GM23338 (cell line): Measurements from ENCODE around the gene TMEM187. TPM values are rescaled to one million over a fixed set of nuclear protein-coding genes. Genes with fewer than 3 reads are reported as not detected.

Experiments
- ATAC-seq: fragments of 200-7000 bp; cut with Tn5 transposase; 3 replicates; pipeline ENCODE4 v1.9.1; 2020
- DNase-seq: peaks from one replicate; pipeline ENCODE4 v3.0.0-alpha.2; 2015; ENCODE audit warnings: low spot score
- H2AFZ ChIP-seq: fragments of 200-600 bp; sonication (generic); 2 replicates; pipeline ENCODE4 v1.8.0; 2016; ENCODE audit warnings: antibody characterized with exemption, mild to moderate bottlenecking, moderate library complexity
- H3F3A ChIP-seq: fragments of 200-600 bp; sonication (generic); replicated peaks from 2 replicates; pipeline ENCODE4 v1.8.0; 2017; ENCODE audit warnings: antibody characterized with exemption, mixed run types, low read depth
- H3K27ac ChIP-seq: fragments of 200-600 bp; sonication (generic); 2 replicates; pipeline ENCODE4 v1.6.1; 2016; ENCODE audit warnings: low read depth
- H3K27me3 ChIP-seq: fragments of 200-600 bp; sonication (generic); 2 replicates; pipeline ENCODE4 v1.8.0; 2016; ENCODE audit warnings: mild to moderate bottlenecking, mixed run types, moderate library complexity; ENCODE audit not compliant: insufficient read depth
- H3K36me3 ChIP-seq: fragments of 200-600 bp; sonication (generic); 2 replicates; pipeline ENCODE4 v1.8.0; 2016; ENCODE audit warnings: mild to moderate bottlenecking; ENCODE audit not compliant: insufficient read depth
- H3K4me1 ChIP-seq: fragments of 200-600 bp; sonication (generic); 2 replicates; pipeline ENCODE4 v1.8.0; 2016; ENCODE audit warnings: mild to moderate bottlenecking, moderate library complexity; ENCODE audit not compliant: insufficient read depth
- H3K4me2 ChIP-seq: fragments of 200-600 bp; sonication (generic); 2 replicates; pipeline ENCODE4 v1.7.1; 2017; ENCODE audit warnings: mixed run types
- H3K4me3 ChIP-seq: fragments of 200-600 bp; sonication (generic); 2 replicates; pipeline ENCODE4 v1.6.1; 2016; ENCODE audit warnings: mixed run types
- H3K79me2 ChIP-seq: fragments of 200-600 bp; sonication (generic); replicated peaks from 2 replicates; pipeline ENCODE4 v1.8.0; 2017; ENCODE audit warnings: mild to moderate bottlenecking; ENCODE audit not compliant: insufficient read depth
- H3K9me2 ChIP-seq: fragments of 200-600 bp; sonication (generic); 2 replicates; pipeline ENCODE4 v1.8.0; 2017; ENCODE audit not compliant: insufficient read depth
- H4K20me1 ChIP-seq: fragments of 200-600 bp; sonication (generic); replicated peaks from 2 replicates; pipeline ENCODE4 v1.8.0; 2017; ENCODE audit warnings: mild to moderate bottlenecking; ENCODE audit not compliant: insufficient read depth
- H3K27ac Mint-ChIP-seq: 2 replicates; pipeline ENCODE4 v1.8.0; 2020; ENCODE audit warnings: inconsistent platforms, mild to moderate bottlenecking, moderate library complexity, mixed read lengths
- H3K27me3 Mint-ChIP-seq: 3 replicates; pipeline ENCODE4 v1.8.0; 2022; ENCODE audit warnings: low read depth, mild to moderate bottlenecking, moderate library complexity, mixed read lengths, inconsistent platforms; ENCODE audit not compliant: insufficient read depth, poor library complexity
- H3K36me3 Mint-ChIP-seq: 3 replicates; pipeline ENCODE4 v1.8.0; 2021; ENCODE audit warnings: low read depth, mild to moderate bottlenecking, inconsistent platforms, moderate library complexity, mixed read lengths
- H3K4me1 Mint-ChIP-seq: 3 replicates; pipeline ENCODE4 v1.8.0; 2020; ENCODE audit warnings: mild to moderate bottlenecking, inconsistent platforms, mixed read lengths
- H3K4me3 Mint-ChIP-seq: 3 replicates; pipeline ENCODE4 v1.8.0; 2021; ENCODE audit warnings: moderate library complexity, mild to moderate bottlenecking, inconsistent platforms, mixed read lengths
- H3K9me3 Mint-ChIP-seq: 3 replicates; pipeline ENCODE4 v1.8.0; 2020; ENCODE audit warnings: moderate library complexity, mild to moderate bottlenecking, inconsistent platforms, mixed read lengths
- CREB1 ChIP-seq: fragments of 250-450 bp; sonication (Bioruptor Pico); IDR thresholded peaks from 2 replicates; pipeline ENCODE4 v1.5.0; 2020; ENCODE audit warnings: low read depth, mild to moderate bottlenecking, moderate library complexity
- EZH2 ChIP-seq: fragments of 200-600 bp; sonication (generic); IDR thresholded peaks from one replicate; pipeline ENCODE4 v1.8.0; 2017; ENCODE audit warnings: antibody characterized with exemption, mild to moderate bottlenecking, low read depth; ENCODE audit not compliant: unreplicated experiment
- EZH2phosphoT487 ChIP-seq: fragments of 200-600 bp; sonication (generic); IDR thresholded peaks from one replicate; pipeline ENCODE4 v1.8.1; 2018; ENCODE audit warnings: antibody characterized with exemption; ENCODE audit not compliant: unreplicated experiment
- JUNB ChIP-seq: IDR thresholded peaks from one replicate; pipeline ENCODE4 v1.6.1; 2016; ENCODE audit warnings: antibody characterized with exemption; ENCODE audit not compliant: unreplicated experiment
- NANOG ChIP-seq: IDR thresholded peaks from 2 replicates; pipeline ENCODE4 v1.6.1; 2016; ENCODE audit warnings: antibody characterized with exemption, borderline replicate concordance
- POLR2AphosphoS5 ChIP-seq: IDR thresholded peaks from 2 replicates; pipeline ENCODE4 v1.6.1; 2016; ENCODE audit warnings: antibody characterized with exemption, low read depth
- STAT1 ChIP-seq: IDR thresholded peaks from one replicate; pipeline ENCODE4 v1.6.1; 2016; ENCODE audit warnings: antibody characterized with exemption; ENCODE audit not compliant: unreplicated experiment
- ZNF114 ChIP-seq: fragments of 250-450 bp; sonication (Bioruptor Pico); IDR thresholded peaks from 2 replicates; pipeline ENCODE4 v1.5.0; 2020; ENCODE audit warnings: mild to moderate bottlenecking, moderate library complexity
- ZNF462 ChIP-seq: fragments of 250-450 bp; sonication (Bioruptor Pico); IDR thresholded peaks from 2 replicates; pipeline ENCODE4 v1.5.0; 2020; ENCODE audit warnings: mild to moderate bottlenecking, moderate library complexity
- polyA plus RNA-seq: library from polyadenylated mRNA; unstranded; fragments of >200 nt; fragmentation: Nextera tagmentation; extraction: Ambion mirVana; gene quantifications from 2 replicates; pipeline ENCODE4 v1.2.1, GENCODE V29; 2016
- total RNA-seq: library from RNA; depleted of rRNA; stranded (reverse); fragments of >200 nt; shearing (Covaris generic); gene quantifications from 2 replicates; pipeline ENCODE4 v1.2.3, GENCODE V29; 2014
- TF ChIP-seq, protein P1 (sequence below), 2 experiments: fragments of 200-600 bp in 1 of 2; sonication (generic) in 1 of 2; conservative IDR thresholded peaks; 2 replicates each; pipeline versions ENCODE4 v1.5.1 to v1.6.1; 2016 to 2017; ENCODE audit warnings: antibody characterized with exemption in 2 of 2, low read depth in 2 of 2, mild to moderate bottlenecking in 2 of 2, moderate library complexity in 1 of 2
- TF ChIP-seq, protein P2 (sequence below): IDR thresholded peaks from 2 replicates; pipeline ENCODE4 v1.6.1; 2016; ENCODE audit warnings: antibody characterized with exemption

Gene TMEM187
- total and polyA plus RNA-seq, 2 experiments from 2014 or later = 2.5 to 4.4 TPM

DNA sequence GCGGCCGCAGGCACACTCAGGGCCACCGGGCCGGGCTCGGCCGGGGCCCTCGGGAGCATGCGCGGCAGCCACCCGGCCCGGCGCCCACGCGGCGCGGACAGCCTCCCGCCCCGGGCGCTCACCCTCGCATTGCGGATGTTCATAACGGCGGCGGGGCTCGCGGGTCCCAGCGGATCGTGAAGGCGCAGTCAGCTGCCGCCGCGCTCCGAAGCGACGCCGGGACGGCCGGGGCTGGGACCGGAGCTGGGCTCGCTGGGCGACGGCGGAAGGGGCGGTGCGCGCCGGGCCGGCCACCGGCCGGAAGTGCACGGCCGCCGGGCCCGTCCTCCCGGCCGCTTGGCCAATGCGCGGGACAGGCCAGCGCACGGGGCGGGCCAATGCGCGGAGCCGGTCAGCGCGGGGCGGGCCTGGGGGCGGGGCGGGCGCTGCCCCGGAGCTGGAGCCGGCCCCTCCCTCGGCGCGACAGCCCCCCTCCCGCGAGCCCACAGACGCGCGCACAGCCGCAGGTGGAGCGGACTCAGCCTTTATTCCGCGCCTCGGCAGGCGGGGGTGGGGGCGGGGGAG is 37.7 kb upstream of the TMEM187 start, which contains the start of gene NAA10:
NAA10 (minus strand) TSS at position 276 of the 564 bp plus-strand sequence; CDS start at position 143, 133 bp downstream.
- Mint-ChIP-seq H3K27me3 (peaks cover 5% of the 10 kb centered on the region), H3K9me3 (no peaks in the 10 kb centered on the region), H3K4me1 (peaks cover 13% of the 10 kb centered on the region; the same call in 2 of the 3 replicates), H3K4me3 (peak within 1 kb of the TSS; percentile 86), H3K36me3 (peaks cover 27% of the 10 kb centered on the region), H3K27ac (no peak within 1 kb of the TSS)
- Histone ChIP-seq H3K4me2 (peak within 1 kb of the TSS; percentile 80), H3K4me1 (no peaks in the 10 kb centered on the region; the same call in 1 of the 2 replicates), H3K27me3 (no peaks in the 10 kb centered on the region), H3K4me3 (peak within 1 kb of the TSS; percentile 68), H3K79me2 (peaks cover 12% of the 10 kb centered on the region), H3K27ac (no peak within 1 kb of the TSS), H3K9me2 (no peaks in the 10 kb centered on the region), H4K20me1 (no peaks in the 10 kb centered on the region; the same call in 1 of the 2 replicates), H2AFZ (no peak within 1 kb of the TSS), H3K36me3 (no peaks in the 10 kb centered on the region), H3F3A (no peaks in the 10 kb centered on the region)
- DNase-seq (peak; percentile 73), ATAC-seq (peak; percentile 90)
- TF ChIP-seq JUNB = no peak
- no peak for TF ChIP-seq EZH2phosphoT487
- no peak for TF ChIP-seq ZNF462 (CRISPR knock-in tag)
- TF ChIP-seq, protein P1, sequence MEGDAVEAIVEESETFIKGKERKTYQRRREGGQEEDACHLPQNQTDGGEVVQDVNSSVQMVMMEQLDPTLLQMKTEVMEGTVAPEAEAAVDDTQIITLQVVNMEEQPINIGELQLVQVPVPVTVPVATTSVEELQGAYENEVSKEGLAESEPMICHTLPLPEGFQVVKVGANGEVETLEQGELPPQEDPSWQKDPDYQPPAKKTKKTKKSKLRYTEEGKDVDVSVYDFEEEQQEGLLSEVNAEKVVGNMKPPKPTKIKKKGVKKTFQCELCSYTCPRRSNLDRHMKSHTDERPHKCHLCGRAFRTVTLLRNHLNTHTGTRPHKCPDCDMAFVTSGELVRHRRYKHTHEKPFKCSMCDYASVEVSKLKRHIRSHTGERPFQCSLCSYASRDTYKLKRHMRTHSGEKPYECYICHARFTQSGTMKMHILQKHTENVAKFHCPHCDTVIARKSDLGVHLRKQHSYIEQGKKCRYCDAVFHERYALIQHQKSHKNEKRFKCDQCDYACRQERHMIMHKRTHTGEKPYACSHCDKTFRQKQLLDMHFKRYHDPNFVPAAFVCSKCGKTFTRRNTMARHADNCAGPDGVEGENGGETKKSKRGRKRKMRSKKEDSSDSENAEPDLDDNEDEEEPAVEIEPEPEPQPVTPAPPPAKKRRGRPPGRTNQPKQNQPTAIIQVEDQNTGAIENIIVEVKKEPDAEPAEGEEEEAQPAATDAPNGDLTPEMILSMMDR (conservative IDR thresholded peaks at IDR 0.05; ENCODE audit: low read depth in 2 of 2) = no peak
- TF ChIP-seq CREB1 (CRISPR knock-in tag) = no peak
- no peak for TF ChIP-seq EZH2
- no peak for TF ChIP-seq NANOG
- TF ChIP-seq, protein P2, sequence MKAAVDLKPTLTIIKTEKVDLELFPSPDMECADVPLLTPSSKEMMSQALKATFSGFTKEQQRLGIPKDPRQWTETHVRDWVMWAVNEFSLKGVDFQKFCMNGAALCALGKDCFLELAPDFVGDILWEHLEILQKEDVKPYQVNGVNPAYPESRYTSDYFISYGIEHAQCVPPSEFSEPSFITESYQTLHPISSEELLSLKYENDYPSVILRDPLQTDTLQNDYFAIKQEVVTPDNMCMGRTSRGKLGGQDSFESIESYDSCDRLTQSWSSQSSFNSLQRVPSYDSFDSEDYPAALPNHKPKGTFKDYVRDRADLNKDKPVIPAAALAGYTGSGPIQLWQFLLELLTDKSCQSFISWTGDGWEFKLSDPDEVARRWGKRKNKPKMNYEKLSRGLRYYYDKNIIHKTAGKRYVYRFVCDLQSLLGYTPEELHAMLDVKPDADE = no peak
- no peak; the same call in 1 of the 2 replicates for TF ChIP-seq POLR2AphosphoS5
- TF ChIP-seq ZNF114 (CRISPR knock-in tag) = no peak
- no peak for TF ChIP-seq STAT1
